GM12892 (cell line): ENCODE results near the gene NTSR1.

Source experiments
- POLR2A ChIP-seq: IDR thresholded peaks from 2 replicates; pipeline ENCODE4 v1.6.1; 2011; ENCODE audit warnings: low read depth, low read length, control low read depth
- POLR2AphosphoS5 ChIP-seq: IDR thresholded peaks from 2 replicates; pipeline ENCODE4 v1.6.1; 2011; ENCODE audit warnings: low read depth, low read length, control low read depth

- TF ChIP-seq POLR2A (no peak), POLR2AphosphoS5 (no peak)
Measured at GRCh38 chr20:62712606-62713005, 4.0 kb downstream of the NTSR1 start.
